ENCODE results near the gene KRT31.
"Not testable (repeated sequence)": the region's sequence is repeated elsewhere in the genome, so short reads cannot be mapped to it uniquely, and the experiment has no call there.

Gene KRT31

DNA sequence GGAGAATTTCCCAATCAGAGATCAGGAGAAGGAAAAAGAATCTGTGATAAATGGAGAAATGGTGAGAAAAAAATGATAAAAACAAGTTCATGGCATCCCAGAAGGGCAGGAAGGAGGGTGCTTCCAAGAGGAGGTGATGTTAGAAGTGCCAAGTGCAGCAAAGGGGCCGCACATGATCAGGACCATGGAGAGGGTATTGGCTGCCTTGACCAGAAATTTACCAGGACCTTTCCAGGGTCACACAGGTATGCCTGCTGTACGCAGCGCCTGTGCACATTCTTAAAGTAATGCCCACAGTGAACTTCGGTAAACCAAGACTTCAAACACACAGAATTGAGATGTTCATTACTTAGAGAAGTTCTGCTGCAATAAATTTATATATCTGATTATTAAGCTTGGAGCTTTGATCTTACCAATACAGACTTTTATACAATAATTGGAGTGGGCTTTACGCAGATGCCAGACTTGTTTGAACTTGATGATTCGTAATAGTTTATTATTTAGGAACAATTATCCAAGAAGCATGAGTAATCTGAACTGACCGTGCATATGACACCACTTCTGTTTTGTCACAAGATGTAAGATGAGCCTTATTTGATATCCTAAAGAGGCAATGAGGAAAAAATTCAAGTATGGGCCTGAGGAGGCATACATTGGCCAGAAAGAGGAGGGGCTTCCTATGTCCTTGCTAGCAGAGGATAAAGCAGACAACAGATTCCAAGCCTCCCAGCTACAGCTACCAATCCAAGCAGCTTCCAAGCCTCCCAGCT is 44.6 kb downstream of the KRT31 start:
- DNase-seq (ENCODE audit: extremely low spot score): no peak
- POLR2A ChIA-PET: no interaction called here
- CTCF ChIA-PET: interaction anchor here (1.0 to 1.3 kb wide), 2 partner anchors 13 to 30 kb away, joined by 3 read pairs; no protein-coding TSS in a partner anchor
- TF ChIP-seq, protein P1, sequence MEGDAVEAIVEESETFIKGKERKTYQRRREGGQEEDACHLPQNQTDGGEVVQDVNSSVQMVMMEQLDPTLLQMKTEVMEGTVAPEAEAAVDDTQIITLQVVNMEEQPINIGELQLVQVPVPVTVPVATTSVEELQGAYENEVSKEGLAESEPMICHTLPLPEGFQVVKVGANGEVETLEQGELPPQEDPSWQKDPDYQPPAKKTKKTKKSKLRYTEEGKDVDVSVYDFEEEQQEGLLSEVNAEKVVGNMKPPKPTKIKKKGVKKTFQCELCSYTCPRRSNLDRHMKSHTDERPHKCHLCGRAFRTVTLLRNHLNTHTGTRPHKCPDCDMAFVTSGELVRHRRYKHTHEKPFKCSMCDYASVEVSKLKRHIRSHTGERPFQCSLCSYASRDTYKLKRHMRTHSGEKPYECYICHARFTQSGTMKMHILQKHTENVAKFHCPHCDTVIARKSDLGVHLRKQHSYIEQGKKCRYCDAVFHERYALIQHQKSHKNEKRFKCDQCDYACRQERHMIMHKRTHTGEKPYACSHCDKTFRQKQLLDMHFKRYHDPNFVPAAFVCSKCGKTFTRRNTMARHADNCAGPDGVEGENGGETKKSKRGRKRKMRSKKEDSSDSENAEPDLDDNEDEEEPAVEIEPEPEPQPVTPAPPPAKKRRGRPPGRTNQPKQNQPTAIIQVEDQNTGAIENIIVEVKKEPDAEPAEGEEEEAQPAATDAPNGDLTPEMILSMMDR (IDR thresholded peaks at IDR 0.05; ENCODE audit: control extremely low read depth, extremely low read depth, low read depth, missing control alignments): no peak

DNA sequence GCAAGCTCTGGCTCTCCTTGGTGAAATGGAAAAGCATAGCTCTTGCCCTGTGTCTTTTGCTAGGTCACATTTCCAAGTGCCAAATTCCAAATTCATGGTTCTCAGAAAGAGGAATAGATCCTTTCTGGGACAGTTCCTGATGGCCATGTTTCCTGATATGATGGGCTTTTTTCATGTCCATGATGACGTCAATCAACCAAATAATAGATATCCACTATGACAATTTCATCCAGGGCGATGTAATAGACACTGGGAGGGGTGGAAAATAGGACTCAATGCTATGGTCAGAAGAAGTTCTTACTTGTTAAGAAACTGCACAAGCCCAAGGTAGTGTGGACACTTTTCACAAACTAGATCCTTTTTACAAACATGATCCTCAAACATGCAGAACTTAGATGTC is 46.2 kb downstream of the KRT31 start:
- ChIA-PET CTCF (no interaction called here), POLR2A (no interaction called here)
- no peak for DNase-seq (ENCODE audit: extremely low spot score)
- TF ChIP-seq, protein P1 (IDR thresholded peaks at IDR 0.05; ENCODE audit: control extremely low read depth, extremely low read depth, low read depth, missing control alignments): no peak

DNA sequence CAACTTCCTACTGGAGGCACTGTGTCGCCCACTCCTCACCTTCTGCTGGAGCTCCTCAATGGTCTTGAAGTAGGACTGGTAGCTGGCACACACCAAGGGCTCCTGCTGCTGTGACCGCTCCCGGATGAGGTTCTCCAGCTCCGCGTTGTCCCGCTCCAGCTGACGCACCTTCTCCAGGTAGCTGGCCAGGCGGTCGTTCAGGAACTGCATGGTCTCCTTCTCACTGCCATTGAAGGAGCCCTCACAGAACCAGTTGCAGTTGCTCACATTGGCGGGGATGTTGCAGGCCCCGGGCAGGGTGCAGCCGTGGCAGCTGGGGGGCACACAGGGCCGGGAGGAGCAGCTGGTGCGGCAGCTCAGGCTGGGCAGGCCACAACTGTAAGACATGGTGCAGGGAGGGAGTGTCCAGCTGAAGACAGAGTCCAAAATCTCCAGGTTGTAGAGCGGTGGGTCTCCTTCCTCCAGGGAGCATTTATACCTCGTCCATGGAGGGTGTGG is 47.0 kb downstream of the KRT31 start, which contains the start of gene KRT33A:
Gene KRT33A, minus strand, starts transcription at position 448 of the 498 bp plus-strand sequence. Its CDS starts 61 bp downstream, at position 387.
- CTCF ChIA-PET: not testable (repeated sequence)

DNA sequence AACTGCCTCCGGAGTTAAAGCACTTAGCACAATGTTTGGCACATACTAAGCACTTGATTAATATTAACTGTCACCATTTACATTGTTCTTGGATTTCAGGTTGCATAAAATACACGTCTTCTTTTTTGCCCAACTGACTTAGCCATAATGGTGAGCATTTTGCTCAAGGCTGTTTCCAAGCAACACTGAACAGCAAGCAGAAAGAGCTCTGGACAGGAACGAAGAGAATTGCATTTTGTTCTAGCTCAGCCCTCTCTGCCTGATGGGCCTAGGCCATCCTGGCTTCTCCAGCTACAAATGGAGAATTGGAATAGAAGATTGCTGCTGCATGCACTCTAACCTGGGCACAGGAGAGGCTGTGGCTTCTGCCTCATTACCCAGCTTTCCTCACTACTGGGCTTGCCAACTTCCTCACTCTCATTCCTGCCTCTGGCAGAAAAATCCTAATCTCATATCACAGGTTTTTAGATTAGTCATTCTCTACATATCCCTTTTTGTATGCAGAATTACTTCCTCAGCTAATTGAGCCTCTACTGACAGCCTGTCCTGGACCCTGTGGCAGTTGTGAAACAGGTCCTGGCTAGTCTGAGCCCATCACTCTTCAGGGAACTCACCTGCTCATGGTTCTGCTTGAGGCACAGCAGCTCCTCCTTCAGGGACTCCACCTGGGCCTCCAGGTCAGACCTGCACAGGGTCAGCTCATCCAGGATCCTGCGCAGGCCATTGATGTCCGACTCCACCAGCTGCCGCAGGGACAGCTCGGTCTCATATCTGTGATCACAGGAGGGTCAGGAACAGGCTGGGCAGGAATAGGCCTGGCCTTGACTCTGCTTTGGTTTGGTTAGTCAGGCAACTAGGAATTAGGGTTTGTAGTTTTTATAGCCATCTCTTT is 49.3 kb downstream of the KRT31 start:
- TF ChIP-seq, protein P1 (IDR thresholded peaks at IDR 0.05; ENCODE audit: control extremely low read depth, extremely low read depth, low read depth, missing control alignments): no peak
- no peak for DNase-seq (ENCODE audit: extremely low spot score)
- POLR2A ChIA-PET: no interaction called here
- CTCF ChIA-PET: interaction anchor here (0.8 to 1.7 kb wide), 3 partner anchors 8 to 23 kb away, joined by 3 to 4 read pairs (median 4); no protein-coding TSS in a partner anchor

More for the DNA sequence above, 47.0 kb downstream of the KRT31 start, which contains the start of gene KRT33A:
- DNase-seq (ENCODE audit: extremely low spot score); POLR2A ChIA-PET: not testable (repeated sequence)

DNA sequence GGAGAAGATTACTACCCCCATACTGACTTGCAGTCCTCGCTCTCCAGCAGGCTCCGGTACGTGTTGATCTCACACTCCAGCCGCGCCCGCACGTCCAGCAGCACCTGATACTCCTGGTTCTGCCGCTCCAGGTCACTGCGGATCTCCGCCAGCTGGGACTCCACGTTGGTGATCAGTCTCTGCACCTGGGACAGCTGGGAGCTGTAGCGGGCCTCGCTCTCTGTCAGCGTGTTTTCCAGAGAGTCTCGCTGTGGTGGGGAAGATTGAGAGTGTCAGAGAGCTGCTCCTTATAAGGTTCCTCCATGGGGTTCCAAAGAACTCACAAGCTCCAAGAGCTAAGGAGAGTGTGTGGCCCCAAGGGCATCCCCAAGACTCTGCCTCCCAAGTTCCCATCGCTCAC is 51.0 kb downstream of the KRT31 start:
- DNase-seq (ENCODE audit: extremely low spot score); POLR2A ChIA-PET; CTCF ChIA-PET: not testable (repeated sequence)

DNA sequence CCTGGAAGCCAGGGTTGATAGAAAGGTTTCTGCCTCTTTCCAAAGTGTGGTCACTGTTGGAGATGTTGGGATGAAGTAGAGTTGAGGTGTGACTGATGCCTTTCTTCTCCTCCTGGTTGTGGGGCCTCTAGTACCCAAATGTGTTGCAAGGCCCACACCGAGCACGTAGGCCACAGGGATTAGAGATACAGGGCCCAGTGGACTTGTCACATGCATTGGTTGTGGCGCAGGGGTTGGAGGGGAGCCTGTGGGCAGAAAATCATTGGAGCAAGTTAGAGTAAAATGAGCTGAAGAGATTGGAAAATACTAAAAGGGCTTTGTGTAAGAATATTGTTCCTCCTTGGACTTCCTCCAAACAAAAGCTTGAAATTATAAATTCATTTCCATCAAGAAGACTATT is 51.4 kb downstream of the KRT31 start:
- TF ChIP-seq, protein P1 (IDR thresholded peaks at IDR 0.05; ENCODE audit: control extremely low read depth, extremely low read depth, low read depth, missing control alignments): no peak
- DNase-seq (ENCODE audit: extremely low spot score): no peak
- ChIA-PET CTCF (no interaction called here), POLR2A (no interaction called here)
